Measurements from ENCODE around the gene STK32A. TPM values are rescaled to one million over a fixed set of nuclear protein-coding genes. Genes with fewer than 3 reads are reported as not detected.

The STK32A gene
- total and polyA plus RNA-seq, 9 of the 15 experiments (the other 6 are each of a cell fraction or from before 2014, with no cell fraction given) = not detected

DNA sequence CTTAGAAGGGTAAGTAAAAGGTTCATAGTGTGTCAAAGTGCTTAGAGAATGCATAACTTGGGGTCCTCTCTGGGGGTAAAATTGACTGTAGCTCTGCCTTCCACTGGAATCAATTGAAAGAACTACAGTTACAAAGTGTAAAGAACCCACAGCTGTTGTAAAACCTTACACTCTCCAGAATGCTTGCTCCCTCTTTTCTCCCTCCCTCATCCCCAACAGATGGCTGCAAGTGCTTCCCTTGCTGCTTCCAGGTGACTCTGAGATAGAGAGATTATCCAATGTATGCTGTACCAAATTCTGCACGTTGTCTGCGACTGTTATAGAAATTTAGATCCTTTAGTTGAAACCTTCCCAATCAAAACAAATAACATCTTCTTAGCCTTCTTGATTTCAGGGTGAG lies 126.0 kb downstream of the STK32A start:
- BruUV-seq (replicated peaks) = no TSS peak
- in situ Hi-C loops (cut with MboI) (no loop called here), intact Hi-C loops (cut with micrococcal nuclease) (no loop called here)
- Histone ChIP-seq H3K4me3 (no peak overlapping the region), H3K27me3 (ENCODE audit: control insufficient read depth in 2 of 2, insufficient read depth in 2 of 2, low read length in 2 of 2) (no peaks in the 10 kb centered on the region), H2AFZ (ENCODE audit: low read depth, low read length) (no peak overlapping the region), H3K4me1 (replicated peaks in 1 of 2; ENCODE audit: control insufficient read depth in 2 of 2, insufficient read depth in 2 of 2, low read length in 2 of 2) (no peaks in the 10 kb centered on the region), H3K4me2 (ENCODE audit: insufficient read depth, low read length) (no peak overlapping the region), H3K27ac (ENCODE audit: extremely low read depth, low read depth, low read length) (no peak overlapping the region), H3K9ac (ENCODE audit: insufficient read depth in 1 of 2, low read depth in 2 of 2, low read length in 2 of 2) (no peak overlapping the region), H3K9me1 (ENCODE audit: control insufficient read depth, insufficient read depth, low read length) (no peaks in the 10 kb centered on the region), H3K79me2 (ENCODE audit: control insufficient read depth, insufficient read depth, low read length) (no peaks in the 10 kb centered on the region), H3K36me3 (ENCODE audit: control insufficient read depth, insufficient read depth, low read length) (no peaks in the 10 kb centered on the region), H4K20me1 (replicated peaks; ENCODE audit: control insufficient read depth, insufficient read depth, low read length) (no peaks in the 10 kb centered on the region), H3K9me3 (replicated peaks; ENCODE audit: control insufficient read depth, insufficient read depth, low read depth, low read length) (no peaks in the 10 kb centered on the region)
- ChIA-PET CTCF (ENCODE audit: low intra/inter-chr PET ratio) (no interaction called here), POLR2A (no interaction called here)
- FAIRE-seq (no peak), DNase-seq (ENCODE audit: extremely low read depth in 1 of 4, low spot score in 3 of 4) (no peak), ATAC-seq (no peak)
- TF ChIP-seq BRCA1 (IDR thresholded peaks at IDR 0.05) = no peak
- no peak for TF ChIP-seq BRCA1 (CRISPR knock-in tag; IDR thresholded peaks at IDR 0.05)
- TF ChIP-seq SAFB (IDR thresholded peaks at IDR 0.05; ENCODE audit: borderline replicate concordance, low read depth, low read length) = no peak
- no peak for TF ChIP-seq POLR2B (IDR thresholded peaks at IDR 0.05; ENCODE audit: low read depth, partially characterized antibody)
- TF ChIP-seq, protein P1, sequence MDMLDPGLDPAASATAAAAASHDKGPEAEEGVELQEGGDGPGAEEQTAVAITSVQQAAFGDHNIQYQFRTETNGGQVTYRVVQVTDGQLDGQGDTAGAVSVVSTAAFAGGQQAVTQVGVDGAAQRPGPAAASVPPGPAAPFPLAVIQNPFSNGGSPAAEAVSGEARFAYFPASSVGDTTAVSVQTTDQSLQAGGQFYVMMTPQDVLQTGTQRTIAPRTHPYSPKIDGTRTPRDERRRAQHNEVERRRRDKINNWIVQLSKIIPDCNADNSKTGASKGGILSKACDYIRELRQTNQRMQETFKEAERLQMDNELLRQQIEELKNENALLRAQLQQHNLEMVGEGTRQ (CRISPR knock-in tag; IDR thresholded peaks at IDR 0.05) = no peak
- TF ChIP-seq SMAD4 (CRISPR knock-in tag; conservative IDR thresholded peaks at IDR 0.05) = no peak
- TF ChIP-seq, protein P2, sequence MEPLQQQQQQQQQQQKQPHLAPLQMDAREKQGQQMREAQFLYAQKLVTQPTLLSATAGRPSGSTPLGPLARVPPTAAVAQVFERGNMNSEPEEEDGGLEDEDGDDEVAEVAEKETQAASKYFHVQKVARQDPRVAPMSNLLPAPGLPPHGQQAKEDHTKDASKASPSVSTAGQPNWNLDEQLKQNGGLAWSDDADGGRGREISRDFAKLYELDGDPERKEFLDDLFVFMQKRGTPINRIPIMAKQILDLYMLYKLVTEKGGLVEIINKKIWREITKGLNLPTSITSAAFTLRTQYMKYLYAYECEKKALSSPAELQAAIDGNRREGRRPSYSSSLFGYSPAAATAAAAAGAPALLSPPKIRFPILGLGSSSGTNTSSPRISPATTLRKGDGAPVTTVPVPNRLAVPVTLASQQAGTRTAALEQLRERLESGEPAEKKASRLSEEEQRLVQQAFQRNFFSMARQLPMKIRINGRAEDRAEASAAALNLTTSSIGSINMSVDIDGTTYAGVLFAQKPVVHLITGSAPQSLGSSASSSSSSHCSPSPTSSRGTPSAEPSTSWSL (CRISPR knock-in tag; IDR thresholded peaks at IDR 0.05; ENCODE audit: borderline replicate concordance) = no peak
- TF ChIP-seq, protein P3, sequence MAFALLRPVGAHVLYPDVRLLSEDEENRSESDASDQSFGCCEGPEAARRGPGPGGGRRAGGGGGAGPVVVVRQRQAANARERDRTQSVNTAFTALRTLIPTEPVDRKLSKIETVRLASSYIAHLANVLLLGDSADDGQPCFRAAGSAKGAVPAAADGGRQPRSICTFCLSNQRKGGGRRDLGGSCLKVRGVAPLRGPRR (CRISPR knock-in tag; IDR thresholded peaks at IDR 0.05) = no peak
- no peak for TF ChIP-seq RB1 (IDR thresholded peaks at IDR 0.05; ENCODE audit: low read depth)
- no peak for TF ChIP-seq MEIS2 (IDR thresholded peaks at IDR 0.05; ENCODE audit: partially characterized antibody)
- no peak for TF ChIP-seq ZNF134 (CRISPR knock-in tag; conservative IDR thresholded peaks at IDR 0.05)
- TF ChIP-seq ZNF644 (tag; IDR thresholded peaks at IDR 0.05; ENCODE audit: low read depth) = no peak
- no peak for TF ChIP-seq ZNF41 (CRISPR knock-in tag; conservative IDR thresholded peaks at IDR 0.05)
- no peak for TF ChIP-seq NELFE (IDR thresholded peaks at IDR 0.05; ENCODE audit: insufficient read depth, insufficient read length)
- 0% methylated on average over 2 of the region's 2 CpGs for WGBS (ENCODE audit: insufficient coverage, low coverage, missing lambda C conversion rate)
